ENCODE results near the gene CFAP61. TPM values are rescaled to one million over a fixed set of nuclear protein-coding genes. Genes with fewer than 3 reads are reported as not detected.

CFAP61 gene
- total RNA-seq, 4 donors from 2014 or later: 17.1 to 94.8 (median 41.4) TPM

GRCh38 chr20:20134941-20135575 lies 82.7 kb downstream of the CFAP61 start:
- Histone ChIP-seq H3K27ac (peak overlapping the region; percentile 56 to 97 (median 96)), H3K4me1 (peaks cover 32 to 43% of the 10 kb centered on the region in 2 donors), H3K9me3 (no peaks in the 10 kb centered on the region), H3K27me3 (no peaks in the 10 kb centered on the region), H3K36me3 (no peaks in the 10 kb centered on the region), H3K4me3 (no peak overlapping the region)
- ATAC-seq: no peak
- in situ Hi-C loops (cut with MboI; ENCODE audit: low sequenced_read_pairs in 4 of 4) (no loop called here), intact Hi-C loops (cut with DNase I; ENCODE audit: low total_unique reads) (no loop called here)
- TF ChIP-seq CTCF (IDR thresholded peaks at IDR 0.05 in 4 of 5, conservative IDR thresholded peaks at IDR 0.05 in 1 of 5): no peak
- TF ChIP-seq POLR2A (IDR thresholded peaks at IDR 0.05): no peak
- DNase-seq: no peak

DNA sequence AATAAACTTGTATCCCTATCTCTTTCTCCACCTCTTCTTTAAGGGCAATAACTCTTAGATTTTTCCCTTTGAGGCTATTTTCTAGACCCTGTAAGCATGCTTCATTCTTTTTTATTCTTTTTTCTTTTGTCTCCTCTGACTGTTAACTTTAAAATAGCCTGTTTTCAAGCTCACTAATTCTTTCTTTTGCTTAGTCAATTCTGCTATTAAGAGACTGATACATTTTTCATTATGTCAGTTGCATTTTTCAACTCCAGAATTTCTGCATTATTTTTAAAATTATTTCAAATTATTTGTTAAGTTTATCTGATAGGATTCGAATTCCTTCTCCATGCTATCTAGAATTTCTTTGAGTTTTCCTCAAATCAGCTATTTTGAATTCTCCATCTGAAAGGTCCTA lies 84.0 kb downstream of the CFAP61 start:
- DNase-seq (no peak), ATAC-seq (no peak)
- TF ChIP-seq POLR2A (IDR thresholded peaks at IDR 0.05): no peak
- TF ChIP-seq CTCF (IDR thresholded peaks at IDR 0.05 in 4 of 5, conservative IDR thresholded peaks at IDR 0.05 in 1 of 5): no peak
- in situ Hi-C loops (cut with MboI; ENCODE audit: low sequenced_read_pairs in 4 of 4) (no loop called here), intact Hi-C loops (cut with DNase I; ENCODE audit: low total_unique reads) (no loop called here)
- Histone ChIP-seq H3K4me3 (no peak overlapping the region), H3K4me1 (peaks cover 32 to 43% of the 10 kb centered on the region in 2 donors), H3K36me3 (no peaks in the 10 kb centered on the region), H3K9me3 (no peaks in the 10 kb centered on the region), H3K27ac (peak overlapping the region; percentile 92 to 97 (median 96)), H3K27me3 (no peaks in the 10 kb centered on the region)

GRCh38 chr20:20137851-20138250 lies 85.5 kb downstream of the CFAP61 start:
- Histone ChIP-seq H3K9me3 (no peaks in the 10 kb centered on the region), H3K36me3 (no peaks in the 10 kb centered on the region), H3K4me3 (peak overlapping the region in 3 of 4 donors; percentile 14 to 19 (median 15)), H3K27ac (peak overlapping the region; percentile 92 to 97 (median 96)), H3K4me1 (peaks cover 32 to 43% of the 10 kb centered on the region in 2 donors), H3K27me3 (no peaks in the 10 kb centered on the region)
- TF ChIP-seq CTCF (IDR thresholded peaks at IDR 0.05 in 4 of 5, conservative IDR thresholded peaks at IDR 0.05 in 1 of 5): no peak
- TF ChIP-seq POLR2A (IDR thresholded peaks at IDR 0.05): peak; percentile 8 to 33
- peak; percentile 72 to 79 for ATAC-seq
- DNase-seq: peak; percentile 62 to 89
- intact Hi-C loops (cut with DNase I; ENCODE audit: low total_unique reads) (loop anchor here (1.0 to 2.0 kb wide), 3 partner anchors 50 to 75 kb away; no protein-coding TSS in a partner anchor), in situ Hi-C loops (cut with MboI; ENCODE audit: low sequenced_read_pairs in 4 of 4) (no loop called here)

- peak; percentile 38 to 80 for DNase-seq
- peak overlapping the region in 3 of 4 donors; percentile 14 to 19 (median 15) for H3K4me3 ChIP-seq
- H3K27ac ChIP-seq: peak overlapping the region; percentile 92 to 97 (median 96)
Measured at GRCh38 chr20:20138301-20139064, 86.2 kb downstream of the CFAP61 start.

More at GRCh38 chr20:20138301-20139064, 86.2 kb downstream of the CFAP61 start:
- H3K27me3 ChIP-seq: no peaks in the 10 kb centered on the region
- intact Hi-C loops (cut with DNase I; ENCODE audit: low total_unique reads): loop anchor here (1.0 to 2.0 kb wide), 3 partner anchors 50 to 74 kb away; no protein-coding TSS in a partner anchor
- peak; percentile 83 to 88 for ATAC-seq
- TF ChIP-seq POLR2A (IDR thresholded peaks at IDR 0.05): peak in 1 of 2 donors; percentile 4
- TF ChIP-seq CTCF (IDR thresholded peaks at IDR 0.05 in 4 of 5, conservative IDR thresholded peaks at IDR 0.05 in 1 of 5): peak in 1 of 5 experiments; percentile 12
- peaks cover 32 to 43% of the 10 kb centered on the region in 2 donors for H3K4me1 ChIP-seq
- no peaks in the 10 kb centered on the region for H3K9me3 ChIP-seq
- in situ Hi-C loops (cut with MboI; ENCODE audit: low sequenced_read_pairs in 4 of 4): no loop called here
- H3K36me3 ChIP-seq: no peaks in the 10 kb centered on the region
